Activated naive CD4-positive, alpha-beta T cell treated with anti-CD3 and anti-CD28 coated beads, Interleukin-2, amount 50 U/mL, for 16 hours (primary cell): ENCODE results near the gene MRPS18B.
A peak's percentile ranks its signal among the peaks of the same experiment; 100 is the strongest.

ENCODE experiments used
- DNase-seq: peaks from one replicate; pipeline ENCODE4 v3.0.0-alpha.2; 2020

MRPS18B gene

GRCh38 chr6:30610065-30610464 is 7.6 kb upstream of the MRPS18B start:
- no peak for DNase-seq

- no peak for DNase-seq
Observed at GRCh38 chr6:30611150-30611855, 6.3 kb upstream of the MRPS18B start.

GRCh38 chr6:30611856-30612194 is 5.8 kb upstream of the MRPS18B start:
- DNase-seq, result no peak

GRCh38 chr6:30612213-30612612 is 5.4 kb upstream of the MRPS18B start:
- DNase-seq, result no peak

- no peak for DNase-seq
Observed at GRCh38 chr6:30612687-30613248, 4.9 kb upstream of the MRPS18B start.

GRCh38 chr6:30613251-30614043 is 4.2 kb upstream of the MRPS18B start:
- DNase-seq, result no peak

- DNase-seq, result no peak
Observed at GRCh38 chr6:30614044-30614842, 3.4 kb upstream of the MRPS18B start.

- peak; percentile 83 for DNase-seq
Observed at GRCh38 chr6:30614843-30615218, 2.8 kb upstream of the MRPS18B start.

- peak; percentile 29 for DNase-seq
Observed at GRCh38 chr6:30615219-30615957, 2.3 kb upstream of the MRPS18B start.

- DNase-seq, result peak; percentile 36
Observed at GRCh38 chr6:30615958-30616810, 1.5 kb upstream of the MRPS18B start.

- peak; percentile 97 for DNase-seq
Observed at GRCh38 chr6:30616811-30617564, 652 bp upstream of the MRPS18B start, which contains the start of gene PPP1R10. PPP1R10 (minus strand) TSS chr6:30617243; CDS start chr6:30609944, 7,299 bp downstream.

- no peak for DNase-seq
Observed at GRCh38 chr6:30618270-30618797, 694 bp downstream of the MRPS18B start.

- no peak for DNase-seq
Observed at GRCh38 chr6:30619561-30619960, 1.9 kb downstream of the MRPS18B start.

- no peak for DNase-seq
Observed at GRCh38 chr6:30625511-30625910, 7.9 kb downstream of the MRPS18B start.

GRCh38 chr6:30626484-30627366 is 9.1 kb downstream of the MRPS18B start, which contains the start of gene ATAT1:
ATAT1 (plus strand) TSS chr6:30626874.
- DNase-seq, result peak; percentile 89

- DNase-seq, result no peak
Observed at GRCh38 chr6:30635834-30636233, 18.2 kb downstream of the MRPS18B start.

- no peak for DNase-seq
Observed at GRCh38 chr6:30640481-30640880, 22.8 kb downstream of the MRPS18B start.

GRCh38 chr6:30641048-30641447 is 23.4 kb downstream of the MRPS18B start:
- DNase-seq, result no peak

GRCh38 chr6:30643656-30644055 is 26.0 kb downstream of the MRPS18B start:
- no peak for DNase-seq
